ENCODE measurements around the gene ELL3. TPM values are rescaled to one million over a fixed set of nuclear protein-coding genes. Genes with fewer than 3 reads are reported as not detected.

The ELL3 gene
- polyA plus RNA-seq, 1 donor (not counting 4 experiments of a cell fraction or from before 2014, with no cell fraction given): 17.9 TPM

DNA sequence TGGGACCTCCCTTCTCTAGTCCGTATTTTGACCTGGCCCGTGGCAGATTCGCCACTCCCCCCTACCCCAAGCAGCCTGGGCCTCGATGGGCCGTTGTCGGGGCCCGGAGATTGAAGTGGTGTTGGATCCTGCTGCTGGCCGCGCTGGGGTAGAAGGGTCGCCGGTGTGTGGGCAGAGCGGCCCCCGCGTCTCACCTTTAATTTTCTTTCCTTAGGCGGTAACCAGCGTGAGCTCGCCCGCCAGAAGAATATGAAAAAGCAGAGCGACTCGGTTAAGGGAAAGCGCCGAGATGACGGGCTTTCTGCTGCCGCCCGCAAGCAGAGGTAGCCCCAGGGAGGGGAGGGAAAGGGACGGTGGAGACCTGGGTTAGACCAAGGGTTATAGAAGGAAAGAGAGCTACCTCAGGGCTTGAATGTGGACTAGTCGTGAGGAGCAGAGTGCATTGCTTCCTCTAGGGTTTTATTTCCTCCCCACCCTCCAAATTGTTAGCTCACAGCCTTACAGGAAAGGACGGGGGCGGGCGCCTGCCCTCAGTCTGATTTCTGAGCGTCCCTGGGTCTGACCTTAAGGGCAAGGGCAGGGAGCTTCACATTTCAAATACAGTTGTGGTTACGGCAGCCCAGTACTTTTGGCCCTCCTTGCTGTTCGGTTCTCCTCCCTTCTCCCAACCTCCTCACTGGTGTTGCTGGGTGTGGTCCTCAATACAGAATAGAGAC lies 16.2 kb upstream of the ELL3 start:
- Histone ChIP-seq H3K9me3 (ENCODE audit: control insufficient read depth, low read depth, low read length) (no peaks in the 10 kb centered on the region), H3K4me2 (ENCODE audit: control insufficient read depth, extremely low read depth, insufficient read depth, low read depth, low read length) (peak overlapping the region; percentile 95), H3K9ac (ENCODE audit: control insufficient read depth, extremely low read depth, insufficient read depth, low read length) (peak overlapping the region; percentile 100), H3K9me1 (ENCODE audit: control insufficient read depth, extremely low read depth, insufficient read depth, low read length) (no peaks in the 10 kb centered on the region), H3K4me1 (ENCODE audit: control insufficient read depth, extremely low read depth, insufficient read depth, low read length) (peaks cover 17% of the 10 kb centered on the region), H3K79me2 (ENCODE audit: control insufficient read depth, insufficient read depth, low read length) (peaks cover 33% of the 10 kb centered on the region), H2AFZ (ENCODE audit: control insufficient read depth, low read length) (no peak overlapping the region), H3K27ac (ENCODE audit: control insufficient read depth, insufficient read depth, low read length) (peak overlapping the region; percentile 97), H3K27me3 (ENCODE audit: control insufficient read depth, extremely low read depth, insufficient read depth, low read length) (no peaks in the 10 kb centered on the region), H4K20me1 (ENCODE audit: control insufficient read depth, extremely low read depth, insufficient read depth, low read length) (no peaks in the 10 kb centered on the region), H3K36me3 (ENCODE audit: control insufficient read depth in 2 of 2, extremely low read depth in 1 of 2, insufficient read depth in 2 of 2, low read length in 2 of 2) (peaks cover 19 to 37% of the 10 kb centered on the region in 2 experiments), H3K4me3 (ENCODE audit: control insufficient read depth in 2 of 3, extremely low read depth in 1 of 3, insufficient read depth in 2 of 3, low read depth in 1 of 3, low read length in 3 of 3) (peak overlapping the region; percentile 94 to 96 (median 94))
- dilution Hi-C loops (cut with MboI; ENCODE audit: extremely low pct_ligation_motif_present, low sequenced_read_pairs): no loop called here
- TF ChIP-seq, protein P1, sequence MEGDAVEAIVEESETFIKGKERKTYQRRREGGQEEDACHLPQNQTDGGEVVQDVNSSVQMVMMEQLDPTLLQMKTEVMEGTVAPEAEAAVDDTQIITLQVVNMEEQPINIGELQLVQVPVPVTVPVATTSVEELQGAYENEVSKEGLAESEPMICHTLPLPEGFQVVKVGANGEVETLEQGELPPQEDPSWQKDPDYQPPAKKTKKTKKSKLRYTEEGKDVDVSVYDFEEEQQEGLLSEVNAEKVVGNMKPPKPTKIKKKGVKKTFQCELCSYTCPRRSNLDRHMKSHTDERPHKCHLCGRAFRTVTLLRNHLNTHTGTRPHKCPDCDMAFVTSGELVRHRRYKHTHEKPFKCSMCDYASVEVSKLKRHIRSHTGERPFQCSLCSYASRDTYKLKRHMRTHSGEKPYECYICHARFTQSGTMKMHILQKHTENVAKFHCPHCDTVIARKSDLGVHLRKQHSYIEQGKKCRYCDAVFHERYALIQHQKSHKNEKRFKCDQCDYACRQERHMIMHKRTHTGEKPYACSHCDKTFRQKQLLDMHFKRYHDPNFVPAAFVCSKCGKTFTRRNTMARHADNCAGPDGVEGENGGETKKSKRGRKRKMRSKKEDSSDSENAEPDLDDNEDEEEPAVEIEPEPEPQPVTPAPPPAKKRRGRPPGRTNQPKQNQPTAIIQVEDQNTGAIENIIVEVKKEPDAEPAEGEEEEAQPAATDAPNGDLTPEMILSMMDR (optimal IDR thresholded peaks at IDR 0.05 in 1 of 3, IDR thresholded peaks at IDR 0.05 in 1 of 3, conservative IDR thresholded peaks at IDR 0.05 in 1 of 3; ENCODE audit: extremely low read depth in 1 of 3, insufficient read depth in 2 of 3, low read length in 3 of 3): peak in 1 of 3 experiments; percentile 17
- no peak for TF ChIP-seq EZH2 (IDR thresholded peaks at IDR 0.05; ENCODE audit: low read length)
- DNase-seq (ENCODE audit: low read depth, low spot score) (no peak), FAIRE-seq (no peak)

DNA sequence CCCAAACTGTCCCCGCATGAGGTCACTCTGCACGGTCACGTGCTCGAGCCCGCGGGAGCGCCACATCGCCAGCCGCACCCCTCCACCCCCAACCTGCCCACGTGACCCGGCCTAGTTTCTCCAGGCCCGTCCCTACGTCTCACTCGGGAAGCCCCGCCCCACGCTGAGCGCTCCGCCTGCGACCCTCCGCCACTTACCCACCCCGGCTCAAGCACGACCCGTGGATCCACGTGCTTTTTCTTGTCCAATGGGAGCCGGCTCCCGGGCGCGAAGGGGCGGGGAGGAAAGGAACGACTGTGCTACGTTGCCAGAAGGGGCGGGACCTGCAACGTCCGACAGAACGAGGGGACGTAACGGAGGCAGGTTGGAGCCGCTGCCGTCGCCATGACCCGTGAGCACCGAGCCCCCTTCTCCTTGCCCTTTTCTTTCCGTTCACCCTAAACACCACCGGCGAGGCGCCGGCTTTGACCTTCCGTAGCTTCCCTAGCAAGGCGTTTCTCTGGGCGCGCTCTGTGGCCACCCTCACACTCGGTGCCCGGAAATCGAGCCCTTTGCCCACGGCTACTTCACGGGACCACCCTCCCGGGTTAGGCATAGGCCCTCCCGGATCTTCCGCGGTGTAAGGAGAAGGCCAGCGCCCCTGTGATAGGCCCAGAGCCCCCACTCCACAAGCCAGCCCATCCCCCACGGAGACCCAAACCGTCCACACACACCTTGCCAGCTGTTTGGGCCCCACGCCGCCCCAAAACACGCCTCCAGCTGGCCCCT lies 15.4 kb upstream of the ELL3 start, which contains the start of gene SERF2:
TSS of gene SERF2 (plus strand) at position 328 of the 768 bp plus-strand sequence. CDS start at position 385, 57 bp downstream.
- H4K20me1 ChIP-seq (ENCODE audit: control insufficient read depth, extremely low read depth, insufficient read depth, low read length): no peaks in the 10 kb centered on the region
- H3K4me1 ChIP-seq (ENCODE audit: control insufficient read depth, extremely low read depth, insufficient read depth, low read length): peaks cover 17% of the 10 kb centered on the region
- dilution Hi-C loops (cut with MboI; ENCODE audit: extremely low pct_ligation_motif_present, low sequenced_read_pairs): no loop called here
- peaks cover 19 to 37% of the 10 kb centered on the region in 2 experiments for H3K36me3 ChIP-seq (ENCODE audit: control insufficient read depth in 2 of 2, extremely low read depth in 1 of 2, insufficient read depth in 2 of 2, low read length in 2 of 2)
- no peaks in the 10 kb centered on the region for H3K9me3 ChIP-seq (ENCODE audit: control insufficient read depth, low read depth, low read length)
- DNase-seq (ENCODE audit: low read depth, low spot score): peak; percentile 95
- H3K4me3 ChIP-seq (ENCODE audit: control insufficient read depth in 2 of 3, extremely low read depth in 1 of 3, insufficient read depth in 2 of 3, low read depth in 1 of 3, low read length in 3 of 3): peak within 1 kb of the TSS; percentile 94 to 96 (median 94)
- peak within 1 kb of the TSS; percentile 95 for H3K4me2 ChIP-seq (ENCODE audit: control insufficient read depth, extremely low read depth, insufficient read depth, low read depth, low read length)
- no peaks in the 10 kb centered on the region for H3K9me1 ChIP-seq (ENCODE audit: control insufficient read depth, extremely low read depth, insufficient read depth, low read length)
- H3K27me3 ChIP-seq (ENCODE audit: control insufficient read depth, extremely low read depth, insufficient read depth, low read length): no peaks in the 10 kb centered on the region
- peak within 1 kb of the TSS; percentile 98 for H2AFZ ChIP-seq (ENCODE audit: control insufficient read depth, low read length)
- no peak for FAIRE-seq
- H3K9ac ChIP-seq (ENCODE audit: control insufficient read depth, extremely low read depth, insufficient read depth, low read length): peak within 1 kb of the TSS; percentile 100
- H3K79me2 ChIP-seq (ENCODE audit: control insufficient read depth, insufficient read depth, low read length): peaks cover 33% of the 10 kb centered on the region
- peak within 1 kb of the TSS; percentile 97 for H3K27ac ChIP-seq (ENCODE audit: control insufficient read depth, insufficient read depth, low read length)
- no peak for TF ChIP-seq EZH2 (IDR thresholded peaks at IDR 0.05; ENCODE audit: low read length)
- TF ChIP-seq, protein P1 (optimal IDR thresholded peaks at IDR 0.05 in 1 of 3, IDR thresholded peaks at IDR 0.05 in 1 of 3, conservative IDR thresholded peaks at IDR 0.05 in 1 of 3; ENCODE audit: extremely low read depth in 1 of 3, insufficient read depth in 2 of 3, low read length in 3 of 3): no peak
